CD4-positive, alpha-beta T cell treated with Interleukin-17A for 4 hours (primary cell): ENCODE data around the gene ZCCHC2.

Experiments
- DNase-seq: peaks from one replicate; pipeline ENCODE4 v3.0.0-alpha.2; 2020; ENCODE audit warnings: mixed read lengths

The ZCCHC2 gene

DNA sequence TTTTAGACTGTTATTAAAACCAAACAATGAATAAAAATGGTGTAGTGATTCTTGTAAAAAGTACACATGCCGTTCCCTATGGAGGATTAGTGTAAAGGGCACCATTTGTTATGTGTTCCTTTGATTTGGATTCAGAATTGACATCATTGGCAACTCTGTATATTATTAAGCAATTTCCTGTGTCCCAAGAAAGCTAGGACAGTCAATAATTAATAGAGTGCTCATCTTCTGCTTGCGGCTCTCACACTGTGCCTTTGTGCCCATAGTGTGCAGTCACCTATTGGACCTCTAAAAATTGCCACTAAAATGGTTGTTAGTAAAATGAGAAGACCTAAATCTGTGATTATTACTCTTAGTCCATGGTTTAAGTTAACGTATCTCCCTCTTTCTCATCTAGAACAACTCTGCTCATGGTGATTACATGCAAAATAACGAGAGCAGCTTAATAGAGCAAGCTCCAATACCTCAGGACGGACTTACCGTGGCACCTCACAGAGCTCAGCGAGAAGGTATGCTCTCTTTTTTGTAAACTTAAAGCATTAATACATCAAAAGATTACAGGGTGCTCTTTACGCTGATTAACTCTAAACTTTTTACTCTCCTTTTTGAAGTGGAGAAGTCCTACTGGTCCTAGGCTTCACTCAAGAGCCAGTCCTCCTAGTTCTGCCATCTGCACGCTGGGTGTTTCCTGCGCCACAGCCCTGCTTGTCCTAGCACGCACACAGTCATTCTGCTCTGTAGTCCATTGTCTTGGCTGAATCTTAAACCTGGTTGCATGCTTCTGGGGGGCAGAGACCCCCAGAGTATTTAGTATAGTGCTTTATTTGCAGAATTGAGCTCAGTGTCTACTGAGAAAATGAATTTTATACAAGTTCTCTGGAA, 16.7 kb downstream of the ZCCHC2 start:
- no peak for DNase-seq

GRCh38 chr18:62543021-62543420, 20.2 kb downstream of the ZCCHC2 start:
- DNase-seq = no peak

- DNase-seq = no peak
Measured at GRCh38 chr18:62545098-62545497, 22.3 kb downstream of the ZCCHC2 start.

DNA sequence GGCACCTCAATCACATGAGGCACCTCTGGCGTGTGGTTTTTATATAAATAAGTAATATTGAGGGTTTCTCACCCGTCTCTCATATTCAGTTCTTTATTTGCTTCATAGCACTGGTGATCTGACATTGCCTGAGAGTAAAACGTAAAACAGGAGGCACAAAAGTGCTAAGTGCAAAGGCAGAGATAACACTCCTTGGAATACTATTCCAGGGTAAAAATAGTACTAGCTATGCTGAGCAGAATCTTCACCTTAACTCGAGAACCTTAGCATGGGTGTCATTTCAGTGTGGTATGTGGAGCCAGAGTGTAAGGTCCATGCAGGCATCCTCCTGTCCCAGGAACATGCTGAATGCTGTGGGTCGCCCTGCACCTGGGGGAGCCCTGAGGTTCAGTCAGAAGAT, 26.9 kb downstream of the ZCCHC2 start:
- DNase-seq = no peak

DNA sequence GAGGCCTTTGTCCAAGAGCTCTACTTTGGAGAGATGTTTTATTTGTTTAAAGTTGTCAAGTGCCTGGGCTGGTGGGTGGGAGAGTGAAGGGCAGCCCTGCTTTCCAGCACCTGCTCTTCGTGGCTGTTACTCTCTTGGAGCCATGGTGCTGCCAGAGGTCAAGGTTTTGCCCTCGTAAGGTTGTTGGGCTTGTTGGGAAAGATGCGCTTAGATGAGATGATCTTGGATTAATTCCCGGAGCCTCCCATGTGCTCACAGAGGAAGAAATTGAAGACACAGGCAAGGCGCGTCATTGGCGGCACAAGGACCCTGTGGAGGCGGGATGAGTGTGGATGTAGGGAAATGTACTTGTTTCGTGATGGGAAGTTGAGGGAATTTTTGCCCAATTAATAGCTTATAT, 27.9 kb downstream of the ZCCHC2 start:
- DNase-seq = no peak

DNA sequence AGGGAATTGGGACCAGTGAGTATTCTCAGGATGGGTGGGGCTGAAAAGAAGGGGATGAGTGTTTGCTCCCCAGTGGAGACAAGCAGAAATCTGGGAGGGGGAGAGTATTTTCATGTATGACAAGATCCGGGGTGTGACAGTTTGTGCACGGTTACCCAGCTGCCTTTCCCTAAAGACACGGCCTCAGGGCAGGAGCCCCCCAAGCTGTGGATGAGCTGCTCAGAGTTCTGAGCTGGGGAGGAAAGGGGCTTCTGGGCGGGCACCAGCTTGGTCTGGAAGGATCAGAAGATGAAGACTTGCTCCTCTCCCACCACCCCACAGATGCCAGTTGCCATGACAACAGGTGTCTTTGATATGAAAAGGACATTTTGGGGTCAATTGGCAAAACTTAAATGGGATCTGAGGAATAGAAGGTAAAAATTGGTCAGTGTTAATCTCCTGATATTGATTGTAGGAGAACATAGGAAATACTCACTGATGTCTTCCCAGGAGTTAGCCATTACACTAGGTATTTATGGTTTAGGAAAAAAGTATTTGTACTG, 29.2 kb downstream of the ZCCHC2 start:
- DNase-seq = no peak

- no peak for DNase-seq
Measured at GRCh38 chr18:62554061-62554815, 31.4 kb downstream of the ZCCHC2 start.

- no peak for DNase-seq
Measured at GRCh38 chr18:62555135-62555534, 32.3 kb downstream of the ZCCHC2 start.

DNA sequence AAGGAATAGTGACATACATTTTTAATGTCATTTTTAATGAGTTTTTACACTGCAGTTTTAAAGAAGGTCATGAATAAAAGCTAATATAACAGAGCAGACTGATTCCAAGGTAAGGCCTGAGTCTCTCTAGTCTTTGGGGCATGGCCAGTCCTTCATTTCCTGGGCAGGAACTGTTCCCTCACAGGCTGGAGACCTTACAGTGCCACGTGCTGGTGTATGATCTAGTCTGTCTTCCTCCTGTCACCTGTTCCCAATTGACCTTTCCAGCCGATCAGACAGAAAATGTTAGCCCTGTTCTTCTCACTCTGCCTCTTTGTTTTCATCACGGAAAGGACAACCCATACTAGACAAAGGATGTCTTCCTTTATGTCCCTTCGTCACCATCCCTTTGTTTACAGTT, 33.6 kb downstream of the ZCCHC2 start:
- no peak for DNase-seq

GRCh38 chr18:62558015-62558663, 35.3 kb downstream of the ZCCHC2 start:
- DNase-seq = no peak

DNA sequence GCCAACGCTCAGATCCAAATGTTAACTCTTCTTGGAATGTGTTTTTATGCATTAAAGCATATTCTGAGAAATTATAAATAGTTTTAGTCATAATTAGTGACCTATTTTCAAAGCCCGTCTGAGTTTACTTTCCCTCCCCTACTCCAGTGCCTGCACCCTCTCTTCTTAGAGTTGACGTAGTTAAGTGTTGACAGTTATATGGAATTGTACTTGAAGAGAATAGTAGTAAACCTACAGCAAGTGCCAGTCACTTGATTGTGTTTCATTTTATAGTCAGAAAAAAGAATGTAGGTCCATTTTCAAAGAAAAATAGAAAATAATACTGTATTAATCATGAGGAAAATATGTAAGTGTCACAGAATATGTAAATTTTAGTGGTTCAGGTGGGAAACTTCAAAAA, 41.2 kb downstream of the ZCCHC2 start:
- no peak for DNase-seq

GRCh38 chr18:62566199-62566598, 43.4 kb downstream of the ZCCHC2 start:
- peak; percentile 36 for DNase-seq

GRCh38 chr18:62566818-62567217, 44.0 kb downstream of the ZCCHC2 start:
- no peak for DNase-seq

DNA sequence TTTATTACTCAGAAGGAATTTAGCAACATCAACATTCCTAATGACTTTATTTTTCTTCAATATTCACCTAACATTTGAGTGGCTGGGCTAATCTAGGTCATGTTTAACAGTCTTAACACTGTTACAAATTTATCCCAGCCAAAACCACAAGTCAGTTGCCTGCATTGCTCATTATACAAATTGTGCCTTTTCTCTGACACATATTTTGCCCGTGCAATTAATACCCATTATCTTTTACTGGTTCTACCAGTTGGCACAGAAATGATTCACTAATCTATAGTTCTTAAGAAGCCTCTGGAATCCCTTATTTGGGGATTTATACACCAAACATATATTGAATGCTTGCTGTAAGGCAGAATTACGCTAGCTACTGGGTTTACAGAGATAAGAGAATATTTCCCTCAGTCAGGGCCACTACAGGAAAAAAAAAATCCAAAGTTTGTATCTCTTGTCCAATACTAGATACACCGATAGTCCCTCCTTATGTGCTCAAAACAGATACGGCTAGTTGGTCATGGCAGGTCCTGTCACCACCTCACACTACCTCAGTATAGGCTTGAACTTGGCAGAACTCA, 46.3 kb downstream of the ZCCHC2 start:
- DNase-seq = no peak

GRCh38 chr18:62571037-62571436, 48.2 kb downstream of the ZCCHC2 start:
- DNase-seq = no peak

DNA sequence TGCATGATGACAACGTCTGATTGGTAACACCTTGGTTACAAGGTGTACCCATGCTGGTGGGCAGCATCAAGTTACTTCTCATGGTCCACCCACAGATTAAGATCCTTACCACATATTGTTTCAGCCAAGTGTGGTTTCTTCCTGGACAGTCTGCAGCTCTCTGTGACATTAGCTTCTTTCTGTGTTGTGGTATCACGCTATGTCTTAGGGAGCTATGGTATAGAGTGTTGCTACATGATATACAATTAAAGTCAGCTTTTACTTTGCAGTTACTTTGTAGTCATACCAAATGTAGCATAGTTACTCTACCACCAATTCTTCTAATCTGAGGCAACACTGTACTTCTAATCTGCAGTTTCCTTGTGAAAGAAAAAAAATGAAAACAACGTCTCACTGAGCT, 48.8 kb downstream of the ZCCHC2 start:
- no peak for DNase-seq

- no peak for DNase-seq
Measured at GRCh38 chr18:62572456-62572855, 49.6 kb downstream of the ZCCHC2 start.

GRCh38 chr18:62574776-62575175, 52.0 kb downstream of the ZCCHC2 start:
- DNase-seq = no peak

DNA sequence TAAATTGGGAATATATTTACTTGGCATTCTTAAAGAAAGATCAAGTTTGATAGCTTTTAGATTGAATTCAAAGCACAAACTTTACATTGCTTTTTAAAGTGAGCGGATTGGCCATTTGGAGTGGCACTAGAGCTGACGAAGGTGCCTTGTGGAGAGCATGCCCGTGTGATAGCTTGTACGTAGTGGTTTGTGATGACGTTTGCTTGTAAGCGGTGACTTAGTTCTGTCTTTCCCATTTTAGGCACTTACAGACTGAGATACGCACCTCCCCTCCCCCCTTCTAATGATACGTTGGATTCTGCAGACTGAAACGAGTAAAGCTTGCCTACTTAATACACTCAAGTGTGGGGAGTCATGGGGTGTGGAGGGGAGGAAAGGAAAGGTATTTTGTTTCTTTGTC, 53.4 kb downstream of the ZCCHC2 start:
- DNase-seq = no peak

DNA sequence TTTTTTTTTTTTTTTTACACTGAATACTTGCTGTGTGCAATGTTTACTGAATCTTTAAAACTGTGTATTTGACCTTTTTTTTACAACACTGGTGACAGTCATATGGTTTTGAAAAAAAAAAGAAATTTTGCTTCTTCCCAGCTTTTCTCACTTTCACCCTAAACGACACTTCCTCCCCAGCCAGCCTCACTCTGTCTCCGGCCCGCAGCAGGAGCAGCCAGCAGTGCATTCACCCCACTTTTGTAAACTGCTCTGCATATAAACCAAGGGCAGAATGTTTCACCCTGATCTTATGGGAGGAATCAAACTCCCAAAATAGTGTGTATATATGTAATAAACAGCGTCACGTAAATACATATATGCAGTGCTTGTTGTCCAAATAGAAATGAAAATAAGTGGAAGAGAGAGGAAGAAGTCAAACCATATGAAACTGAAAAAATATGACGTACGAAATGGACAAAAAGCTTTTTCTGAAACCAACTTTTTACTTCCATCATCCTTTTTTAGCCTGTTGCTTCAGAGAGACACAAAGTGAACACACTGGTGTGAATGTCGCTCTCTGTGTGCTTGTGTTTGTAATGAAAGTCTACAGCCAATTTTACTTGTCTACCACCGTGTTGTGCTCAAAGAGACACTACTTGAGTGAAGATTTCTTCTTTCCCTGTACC, 54.2 kb downstream of the ZCCHC2 start:
- DNase-seq = no peak

DNA sequence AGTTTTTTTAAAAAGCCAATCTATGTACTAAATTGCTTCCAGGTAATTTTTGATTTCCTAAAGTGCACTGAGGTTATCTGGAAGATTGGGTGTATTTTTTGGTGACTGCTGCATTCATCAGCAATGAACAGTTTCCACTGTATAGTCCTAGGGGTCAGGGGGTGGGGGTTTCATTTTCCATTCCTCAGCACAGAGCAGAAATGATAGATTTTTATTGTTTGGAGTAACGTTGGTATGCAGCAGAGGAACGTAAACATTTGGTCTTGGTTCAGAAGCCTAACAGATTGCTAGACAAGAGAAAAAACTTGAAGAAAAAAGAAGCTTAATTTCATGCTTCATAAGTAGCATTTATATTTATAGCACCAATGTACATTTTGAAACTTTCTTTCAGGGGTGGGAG, 54.9 kb downstream of the ZCCHC2 start:
- no peak for DNase-seq

GRCh38 chr18:62578980-62579511, 56.2 kb downstream of the ZCCHC2 start:
- no peak for DNase-seq
